ENCODE data around the gene TTC33. TPM values are rescaled to one million over a fixed set of nuclear protein-coding genes. Genes with fewer than 3 reads are reported as not detected.

Gene TTC33
- total RNA-seq, 1 donor: 13.7 TPM

- no peak overlapping the region for H3K4me3 ChIP-seq (ENCODE audit: low read depth, low read length)
- no peak for TF ChIP-seq CTCF (IDR thresholded peaks at IDR 0.05; ENCODE audit: insufficient read depth, low read length)
- no peak for DNase-seq (ENCODE audit: low read depth)
Measured at GRCh38 chr5:40685976-40686486, 69.7 kb downstream of the TTC33 start.

- no peak overlapping the region for H3K4me3 ChIP-seq (ENCODE audit: low read depth, low read length)
- no peak for DNase-seq (ENCODE audit: low read depth)
- no peak for TF ChIP-seq CTCF (IDR thresholded peaks at IDR 0.05; ENCODE audit: insufficient read depth, low read length)
Measured at GRCh38 chr5:40685193-40685592, 70.6 kb downstream of the TTC33 start.

- no peak for TF ChIP-seq CTCF (IDR thresholded peaks at IDR 0.05; ENCODE audit: insufficient read depth, low read length)
- no peak for DNase-seq (ENCODE audit: low read depth)
- peak overlapping the region; percentile 9 for H3K4me3 ChIP-seq (ENCODE audit: low read depth, low read length)
Measured at GRCh38 chr5:40683305-40683704, 72.5 kb downstream of the TTC33 start.

- TF ChIP-seq CTCF (IDR thresholded peaks at IDR 0.05; ENCODE audit: insufficient read depth, low read length): no peak
- no peak for DNase-seq (ENCODE audit: low read depth)
Measured at GRCh38 chr5:40682154-40683017, 73.4 kb downstream of the TTC33 start.

GRCh38 chr5:40681363-40682153 is 74.2 kb downstream of the TTC33 start:
- H3K4me3 ChIP-seq (ENCODE audit: low read depth, low read length): peak overlapping the region; percentile 80
- DNase-seq (ENCODE audit: low read depth): no peak
- no peak for TF ChIP-seq CTCF (IDR thresholded peaks at IDR 0.05; ENCODE audit: insufficient read depth, low read length)

More at GRCh38 chr5:40682154-40683017, 73.4 kb downstream of the TTC33 start:
- peak overlapping the region; percentile 80 for H3K4me3 ChIP-seq (ENCODE audit: low read depth, low read length)

- TF ChIP-seq CTCF (IDR thresholded peaks at IDR 0.05; ENCODE audit: insufficient read depth, low read length): peak; percentile 5
- H3K4me3 ChIP-seq (ENCODE audit: low read depth, low read length): peak overlapping the region; percentile 80
- DNase-seq (ENCODE audit: low read depth): no peak
Measured at GRCh38 chr5:40680741-40681362, 74.9 kb downstream of the TTC33 start.
